HG03469 (cell line): Measurements from ENCODE around the gene DIPK1A.
"Not testable (repeated sequence)": the region's sequence is repeated elsewhere in the genome, so short reads cannot be mapped to it uniquely, and the experiment has no call there.

Experiments used
- ATAC-seq: cut with Tn5 transposase; IDR thresholded peaks from one replicate; pipeline ENCODE4 v1.9.1; 2021; ENCODE audit warnings: mild to moderate bottlenecking, moderate library complexity, moderate number of reproducible peaks; ENCODE audit not compliant: unreplicated experiment

Gene DIPK1A

DNA sequence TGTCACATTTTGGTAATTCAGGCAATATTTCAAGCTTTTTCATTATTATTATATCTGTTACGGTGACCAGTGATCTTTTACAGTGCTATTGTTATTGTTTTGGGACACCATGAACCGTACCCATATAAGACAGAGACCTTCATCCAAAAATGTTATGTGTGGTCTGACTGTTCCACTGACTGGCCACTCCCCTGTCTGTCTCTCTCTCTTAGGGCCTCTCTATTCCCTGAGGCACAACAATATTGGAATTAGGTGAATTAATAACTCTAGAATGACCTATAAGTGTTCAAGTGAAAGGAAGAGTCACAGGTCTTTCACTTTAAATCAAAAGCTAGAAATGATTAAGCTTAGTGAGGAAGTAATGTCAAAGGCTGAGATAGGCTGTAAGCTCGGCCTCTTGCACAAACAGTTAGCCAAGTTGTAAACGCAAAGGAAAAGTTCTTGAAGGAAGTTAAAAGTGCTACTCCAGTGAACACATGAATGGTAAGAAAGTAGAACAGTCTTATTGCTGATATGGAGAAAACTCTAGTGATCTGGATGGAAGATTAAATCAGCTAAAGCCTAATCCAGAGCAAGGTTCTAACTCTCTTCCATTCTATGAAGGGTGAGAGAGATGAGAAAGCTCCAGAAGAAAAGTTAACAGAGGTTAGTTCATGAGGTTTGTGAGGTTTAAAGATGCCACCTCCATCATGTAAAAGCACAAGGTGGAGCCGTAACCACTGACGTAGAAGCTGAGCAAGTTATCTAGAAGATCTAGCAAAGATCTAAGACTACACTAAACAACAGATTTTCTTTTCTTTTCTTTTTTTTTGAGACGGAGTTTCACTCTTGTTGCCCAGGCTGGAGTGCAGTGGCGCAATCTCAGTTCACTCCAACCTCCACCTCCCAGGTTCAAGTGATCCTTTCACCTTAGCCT, 19.7 kb upstream of the DIPK1A start:
- ATAC-seq = peak; percentile 37

DNA sequence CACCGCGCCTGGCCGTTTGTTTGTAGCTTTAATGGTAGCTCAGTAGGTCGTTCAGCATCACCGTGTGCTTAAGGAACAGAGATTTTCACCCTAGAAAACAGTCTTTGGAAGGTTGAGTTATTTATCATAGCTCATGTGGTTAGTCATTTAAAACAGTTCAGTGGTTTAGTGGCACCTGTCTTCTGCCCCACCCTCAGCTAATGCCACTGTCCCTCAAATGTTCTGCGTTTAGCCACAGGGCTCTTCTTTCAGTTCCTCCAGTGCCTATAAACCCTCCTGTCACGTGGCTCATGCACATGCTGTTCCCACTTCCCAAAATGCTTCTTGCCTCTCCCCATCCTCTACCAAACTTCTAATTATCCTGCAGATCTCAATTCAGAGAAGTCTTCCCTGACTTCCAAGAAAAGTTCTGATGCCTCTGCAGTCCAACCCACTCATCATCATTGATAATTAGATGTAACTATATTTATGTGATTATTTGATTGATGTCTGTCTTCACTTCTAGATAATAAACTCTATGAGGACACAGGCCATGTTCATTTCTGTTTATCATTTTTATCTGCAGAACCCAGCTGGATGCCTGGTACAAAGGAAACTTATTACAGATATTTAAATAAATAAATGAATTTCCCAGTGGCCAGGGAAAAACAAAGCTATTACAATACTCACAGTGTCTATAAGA, 14.4 kb upstream of the DIPK1A start:
- ATAC-seq = peak; percentile 62

DNA sequence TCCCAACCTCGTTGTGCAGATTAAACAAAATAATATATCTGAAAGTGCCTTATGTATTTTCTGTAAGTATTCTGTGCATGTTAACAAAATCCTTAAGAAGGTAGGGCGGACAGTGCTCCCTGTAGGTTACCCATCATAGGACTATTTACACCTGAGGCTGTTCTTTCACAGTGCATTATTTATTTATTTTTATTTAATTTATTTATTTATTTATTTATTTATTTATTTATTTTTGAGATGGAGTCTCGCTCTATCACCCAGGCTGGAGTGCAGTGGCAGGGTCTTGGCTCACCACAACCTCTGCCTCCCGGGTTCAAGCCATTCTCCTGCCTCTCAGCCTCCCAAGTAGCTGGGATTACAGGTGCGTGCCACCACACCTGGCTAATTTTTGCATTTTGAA, 12.8 kb upstream of the DIPK1A start:
- ATAC-seq = not testable (repeated sequence)

DNA sequence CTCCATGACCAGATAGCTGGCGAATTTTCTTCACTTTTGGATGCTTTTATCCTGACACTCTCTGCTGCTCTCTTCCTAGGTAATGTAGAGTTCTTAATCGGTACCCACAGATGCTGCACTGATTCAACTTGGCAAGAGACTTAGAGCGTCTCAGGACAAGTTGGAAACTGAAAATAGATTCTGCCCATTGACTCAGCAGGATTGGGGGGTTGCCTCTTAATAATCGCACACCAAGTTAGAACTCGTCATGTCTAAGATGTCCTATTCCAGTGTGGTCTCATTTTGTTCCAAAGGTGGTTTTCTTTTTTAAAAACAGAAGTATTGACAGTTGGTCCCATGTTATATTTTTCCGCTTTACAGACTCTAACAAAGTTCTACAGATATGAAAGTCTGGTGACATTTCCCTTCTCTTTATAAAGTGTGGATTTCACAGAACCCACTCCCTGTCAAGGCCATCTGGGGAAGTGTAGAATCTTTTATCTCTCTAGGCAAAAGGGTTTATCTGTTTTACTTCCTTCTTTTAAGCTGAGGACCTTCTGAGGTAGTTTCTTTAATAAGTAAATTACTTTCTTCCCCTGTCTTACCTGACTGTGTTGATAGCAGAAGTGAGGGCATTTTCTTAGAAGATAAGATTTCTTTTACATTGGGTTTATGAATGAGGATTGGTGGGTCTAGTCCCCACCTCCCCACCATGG, 12.1 kb upstream of the DIPK1A start:
- no peak for ATAC-seq

DNA sequence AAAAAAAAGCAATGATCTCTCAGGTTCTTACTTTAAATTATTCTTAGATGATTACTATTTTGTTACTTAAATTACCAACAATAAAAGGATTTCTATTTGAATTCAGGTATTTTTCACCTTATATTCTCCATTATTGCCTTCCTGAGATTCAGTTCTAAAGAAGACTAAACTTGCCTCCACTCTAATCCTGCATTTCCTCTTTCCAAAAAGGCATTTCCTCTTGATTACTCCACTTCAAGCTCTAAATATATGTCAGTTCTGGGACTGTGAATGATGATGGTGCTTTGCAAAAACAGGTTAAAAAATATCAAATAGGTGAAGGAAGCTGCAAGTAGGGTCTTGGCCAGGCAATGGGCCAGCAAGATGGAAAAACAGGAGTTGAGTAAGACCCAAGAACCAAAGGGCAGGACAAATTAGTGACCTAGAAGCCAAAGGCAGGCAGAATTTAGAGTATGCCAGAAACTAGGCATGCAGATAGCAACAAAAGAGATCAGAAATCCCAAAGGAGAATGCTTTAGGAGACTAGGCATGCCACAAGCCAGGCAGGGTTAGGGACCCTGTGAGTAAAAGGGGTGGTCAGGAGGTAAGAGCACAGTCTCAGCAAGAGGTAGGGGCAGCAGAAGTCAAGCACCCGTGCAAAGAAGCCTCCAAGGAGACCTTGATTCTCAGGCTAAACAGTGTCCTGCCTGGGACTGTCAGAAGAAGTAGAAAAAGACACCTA, 11.3 kb upstream of the DIPK1A start:
- no peak for ATAC-seq

DNA sequence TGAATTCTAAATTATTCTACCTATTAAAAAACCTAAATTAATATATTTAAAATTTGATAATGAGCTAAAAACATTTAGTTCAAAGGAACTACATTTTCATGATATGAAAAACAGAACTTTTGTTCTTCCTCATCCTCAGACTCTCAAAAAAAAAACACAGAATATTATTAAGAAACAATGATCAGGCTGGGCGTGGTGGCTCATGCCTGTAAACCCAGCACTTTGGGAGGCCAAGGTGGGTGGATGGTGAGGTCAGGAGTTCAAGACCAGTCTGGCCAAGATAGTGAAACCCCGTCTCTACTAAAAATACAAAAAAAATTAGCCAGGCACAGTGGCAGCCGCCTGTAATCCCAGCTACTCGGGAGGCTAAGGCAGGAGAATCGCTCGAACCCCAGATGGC, 10.7 kb upstream of the DIPK1A start:
- not testable (repeated sequence) for ATAC-seq

DNA sequence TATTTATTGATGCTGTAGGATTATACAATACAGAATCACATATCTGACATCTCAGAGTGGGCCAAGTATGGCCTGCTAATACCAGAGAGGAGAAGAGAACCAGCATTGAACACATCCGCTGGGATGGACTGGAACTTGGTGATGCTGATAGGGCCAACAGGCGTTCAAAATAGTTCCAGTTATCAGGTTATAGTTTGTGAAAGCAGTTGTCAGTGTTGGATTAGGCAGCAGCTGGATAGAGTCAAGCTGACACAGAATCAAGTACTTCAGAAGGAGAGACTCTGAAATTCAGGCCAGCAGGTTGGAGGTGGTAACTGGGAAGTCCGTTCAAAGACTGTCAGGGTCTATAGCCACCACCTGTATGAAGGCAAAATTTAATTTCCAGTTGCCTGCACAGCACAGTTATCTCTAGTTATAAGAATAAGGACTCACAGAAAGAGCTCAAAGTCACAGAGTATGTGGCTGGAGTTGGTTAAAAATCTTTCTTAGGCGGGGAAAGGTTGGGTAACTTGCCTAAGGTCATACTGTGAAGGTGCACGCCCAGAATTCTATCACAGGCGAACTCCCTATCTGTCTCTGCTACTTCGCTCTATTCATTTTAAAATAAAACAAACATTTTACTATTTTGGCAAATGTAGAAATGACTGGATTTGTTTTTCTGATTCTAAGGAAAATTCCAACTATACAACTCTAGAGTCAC, 9.9 kb upstream of the DIPK1A start:
- no peak for ATAC-seq

DNA sequence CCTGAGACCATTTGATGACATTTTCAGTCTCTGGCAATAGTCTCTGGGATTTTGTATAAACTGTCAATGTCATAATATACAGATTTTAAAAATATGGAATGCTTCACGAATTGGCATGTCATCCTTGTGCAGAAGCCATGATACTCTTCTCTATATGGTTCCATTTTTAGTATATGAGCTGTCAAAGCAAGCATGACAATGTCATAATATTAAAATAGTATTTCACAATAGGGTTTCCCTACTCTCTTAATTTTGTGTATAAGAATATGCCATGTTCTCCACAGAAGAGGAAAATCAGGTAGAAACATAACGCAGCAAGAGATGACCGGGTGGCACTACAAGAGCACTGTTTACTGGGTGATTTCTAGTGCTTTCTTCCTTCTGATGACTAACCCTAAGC, 8.3 kb upstream of the DIPK1A start:
- ATAC-seq = no peak

DNA sequence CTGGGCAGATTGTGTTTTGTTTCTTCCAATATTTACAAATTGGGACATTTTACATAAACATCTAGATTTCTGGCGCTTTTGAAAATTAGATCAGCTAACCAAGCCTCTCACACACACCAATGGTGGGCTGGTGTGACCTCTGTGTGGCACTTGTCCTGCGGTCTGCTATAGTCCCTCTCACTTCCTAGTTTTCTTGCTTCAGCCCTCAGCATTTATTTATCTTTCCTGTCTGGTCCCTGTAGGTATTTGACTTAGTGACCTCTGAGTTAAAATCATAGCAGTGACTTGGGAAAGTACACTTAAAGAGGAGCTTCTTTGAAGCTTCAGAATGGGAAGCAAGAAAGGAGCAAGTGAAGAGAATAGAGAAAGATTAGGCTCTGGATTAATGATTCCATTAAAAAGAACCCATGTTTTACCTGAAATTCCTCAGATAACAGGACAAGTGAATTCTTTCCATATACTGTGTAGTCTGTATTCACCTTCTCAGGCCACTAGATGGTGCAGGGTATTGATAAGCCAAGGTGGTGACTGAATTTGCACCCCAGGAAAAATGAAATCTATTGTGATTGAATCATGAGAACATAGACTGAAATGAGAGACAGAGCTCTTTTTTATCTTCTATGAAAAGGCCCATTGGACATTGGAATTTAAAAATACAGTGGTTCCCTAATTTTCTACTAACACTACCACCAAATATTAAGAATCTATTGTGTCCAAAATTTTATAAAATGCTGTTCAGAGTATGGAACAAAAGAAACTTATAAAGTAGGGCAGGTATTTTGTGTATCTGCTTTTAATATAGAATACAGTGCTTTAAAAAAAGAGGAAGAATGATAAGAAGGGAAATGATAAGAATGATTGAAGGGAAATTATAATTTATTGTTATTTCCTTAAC, 7.1 kb upstream of the DIPK1A start:
- ATAC-seq = peak; percentile 64

DNA sequence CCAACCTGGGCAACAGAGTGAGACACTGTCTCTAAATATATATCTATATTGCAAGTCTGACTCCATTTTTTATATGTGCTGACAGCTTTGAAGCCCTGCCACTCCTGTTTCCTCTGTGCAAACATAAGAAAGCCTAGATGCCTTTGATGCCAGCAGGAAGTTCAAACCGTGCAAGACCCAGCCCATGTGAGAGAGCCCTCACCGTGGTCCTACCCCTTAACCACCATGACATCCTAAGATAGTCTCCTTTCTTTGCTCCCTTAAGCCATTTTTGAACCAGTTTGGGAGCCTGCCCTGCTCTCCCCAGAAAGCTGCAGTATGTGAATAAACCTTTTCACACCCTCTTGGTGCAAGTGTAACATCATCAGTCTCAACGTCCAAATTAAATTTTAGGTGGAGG, 3.7 kb upstream of the DIPK1A start:
- no peak for ATAC-seq

DNA sequence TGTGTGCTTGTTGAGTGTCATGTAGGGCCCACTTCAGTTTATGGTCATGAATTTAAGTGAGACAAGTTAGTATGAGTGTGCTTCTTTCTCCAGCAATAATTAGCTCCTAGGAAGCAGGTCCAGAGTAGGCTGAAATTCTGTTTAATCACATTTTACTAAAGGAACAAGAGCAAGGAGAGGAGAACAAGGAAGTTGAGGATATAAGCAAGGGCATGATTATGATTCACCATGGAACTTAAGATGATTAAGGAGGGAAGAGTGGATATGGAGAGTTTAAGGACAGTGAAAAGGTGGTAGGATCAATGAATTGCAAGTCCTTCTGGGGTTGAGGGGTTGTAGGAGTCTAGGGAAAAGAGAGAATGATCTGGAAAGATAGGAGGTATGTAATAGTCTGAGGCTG, 3.1 kb upstream of the DIPK1A start:
- no peak for ATAC-seq

DNA sequence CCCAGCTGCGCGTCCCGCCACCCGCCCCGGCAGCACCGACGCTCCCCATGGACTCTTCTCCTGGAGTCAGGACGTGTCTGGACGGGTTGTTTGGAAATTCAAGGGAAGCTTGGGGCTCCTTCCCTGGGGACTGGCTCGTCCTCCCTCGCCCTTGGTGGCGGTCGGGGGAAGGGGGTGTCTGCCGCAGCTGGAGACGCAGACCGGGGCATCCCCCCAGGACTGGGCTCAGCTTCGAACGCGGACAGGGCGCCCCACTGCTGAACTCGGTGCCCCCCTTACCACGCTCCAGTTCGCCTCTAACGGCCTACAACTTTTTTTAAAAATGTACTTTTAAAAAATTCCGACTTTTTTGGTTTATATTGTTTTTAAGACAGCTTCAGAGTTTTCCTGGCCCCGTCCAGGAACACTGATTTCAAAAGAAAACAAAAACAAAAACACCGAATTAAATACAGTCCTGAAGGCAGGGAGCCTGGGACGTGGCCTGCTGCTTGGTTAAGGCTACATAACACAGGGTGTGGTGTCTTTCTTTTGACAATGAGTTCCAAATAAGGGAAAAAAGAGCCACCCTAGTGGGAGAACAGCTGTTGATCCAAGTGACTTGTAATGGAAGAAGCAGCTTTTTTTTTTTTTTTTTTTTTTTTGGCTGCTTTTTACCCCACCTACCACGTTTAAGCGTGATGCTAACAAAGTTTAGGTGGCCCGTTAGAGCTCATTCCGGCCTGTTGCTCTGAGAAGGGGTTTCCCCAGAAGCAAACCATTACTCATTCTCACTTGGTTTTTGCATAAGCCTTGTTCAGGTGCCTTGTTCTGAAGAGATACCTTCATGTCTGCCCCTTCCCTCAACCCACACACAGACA, 862 bp upstream of the DIPK1A start:
- peak; percentile 70 for ATAC-seq

DNA sequence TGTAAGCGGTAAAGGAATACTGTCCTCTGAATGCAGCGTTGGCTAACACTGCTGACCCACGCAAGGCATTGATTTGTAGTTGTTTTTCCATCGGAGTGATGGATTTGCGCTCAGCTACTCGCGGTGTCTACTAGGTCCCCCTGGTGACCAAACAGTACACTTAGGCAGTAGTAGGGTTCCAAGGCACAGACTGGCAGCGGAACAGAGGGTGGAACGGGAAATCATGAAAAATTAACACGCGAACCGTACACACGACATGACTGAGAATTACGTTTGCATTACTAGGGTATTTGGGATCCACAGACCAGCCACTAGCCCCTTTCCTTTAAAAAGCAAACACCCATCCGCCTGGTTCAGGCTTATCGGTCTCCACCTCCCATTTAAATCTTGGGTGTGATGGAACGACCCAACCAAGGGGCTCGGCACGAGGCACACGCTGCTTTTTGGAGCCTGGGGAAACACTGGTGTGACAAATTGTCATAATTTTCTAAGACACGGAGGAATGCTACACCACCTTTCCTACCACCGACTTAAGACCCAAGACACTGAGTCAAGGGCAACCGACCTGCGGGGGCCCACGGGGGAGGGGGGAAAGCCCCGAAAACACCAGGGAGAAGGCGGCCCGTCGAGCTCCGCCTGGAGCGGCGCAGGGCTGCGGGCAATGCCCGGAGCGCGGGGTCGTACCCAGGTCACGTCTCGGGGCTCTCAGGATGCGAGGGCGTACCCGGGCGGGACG, 699 bp downstream of the DIPK1A start:
- peak; percentile 24 for ATAC-seq

DNA sequence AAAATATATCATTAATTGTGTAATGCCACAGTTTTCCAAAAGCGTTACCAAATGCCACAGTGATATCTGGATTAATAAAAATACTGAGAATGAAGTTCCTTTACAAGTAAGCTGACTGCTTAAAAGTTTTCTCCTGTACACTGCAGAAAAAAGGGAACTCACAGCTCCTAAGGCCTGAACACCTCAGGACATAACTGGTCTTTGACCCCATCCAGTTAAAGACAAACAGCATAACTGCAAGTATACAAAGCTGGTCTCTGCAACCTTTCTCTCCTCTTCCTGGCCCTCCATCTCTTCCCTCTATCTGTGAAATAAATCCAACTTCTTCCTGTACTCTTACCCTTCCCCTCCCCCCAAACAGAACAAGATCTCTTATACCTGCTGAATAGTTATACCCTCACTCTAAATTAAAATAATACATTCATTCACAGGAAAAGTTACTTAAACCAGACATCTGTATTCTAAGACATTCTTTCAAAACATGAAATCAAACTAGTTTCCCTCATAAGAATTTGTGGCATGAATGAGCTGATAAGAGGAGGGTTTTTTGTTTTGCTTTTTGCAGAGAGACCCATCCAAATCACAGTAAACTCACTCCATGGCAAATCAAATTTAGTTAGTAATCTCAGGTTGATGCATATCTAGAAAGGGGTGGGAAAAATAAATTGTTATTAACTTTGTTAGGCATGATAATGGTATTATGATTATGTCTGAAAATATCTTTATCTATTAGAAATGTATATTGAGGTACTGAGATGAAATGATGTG, 2.9 kb downstream of the DIPK1A start:
- ATAC-seq = no peak

DNA sequence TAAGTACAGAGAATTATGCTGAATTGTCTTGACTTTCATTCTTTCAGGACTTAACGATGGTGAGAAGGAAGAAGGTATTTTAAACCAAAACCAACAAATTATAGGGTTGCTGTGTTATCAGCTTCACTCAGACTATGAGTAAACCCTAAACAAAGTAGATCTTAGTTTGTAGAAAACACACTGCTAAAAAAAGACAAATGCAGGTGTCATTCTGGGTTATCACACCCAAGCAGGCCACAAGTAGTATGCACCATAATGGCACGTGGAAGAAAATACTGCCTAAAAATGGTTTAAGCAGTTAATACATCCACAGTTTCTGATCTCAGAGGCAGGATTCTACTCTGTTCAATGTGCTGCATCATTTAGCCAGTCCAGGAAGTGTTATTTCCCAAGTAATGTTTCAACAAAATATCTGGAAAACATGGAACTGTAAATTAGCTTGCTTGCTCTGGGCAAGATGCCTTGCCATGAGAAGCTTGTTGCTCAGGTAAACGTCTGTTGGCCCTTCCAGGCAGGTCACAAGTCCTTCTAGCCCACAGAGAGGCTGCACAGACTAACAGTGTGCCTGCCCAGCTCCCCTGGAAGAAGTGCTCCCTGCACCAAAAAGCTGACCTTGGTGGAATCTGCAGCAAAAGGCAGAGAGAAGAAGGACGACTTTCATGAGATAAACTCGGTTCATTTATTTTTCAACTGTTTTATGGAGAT, 4.1 kb downstream of the DIPK1A start:
- ATAC-seq = peak; percentile 22

DNA sequence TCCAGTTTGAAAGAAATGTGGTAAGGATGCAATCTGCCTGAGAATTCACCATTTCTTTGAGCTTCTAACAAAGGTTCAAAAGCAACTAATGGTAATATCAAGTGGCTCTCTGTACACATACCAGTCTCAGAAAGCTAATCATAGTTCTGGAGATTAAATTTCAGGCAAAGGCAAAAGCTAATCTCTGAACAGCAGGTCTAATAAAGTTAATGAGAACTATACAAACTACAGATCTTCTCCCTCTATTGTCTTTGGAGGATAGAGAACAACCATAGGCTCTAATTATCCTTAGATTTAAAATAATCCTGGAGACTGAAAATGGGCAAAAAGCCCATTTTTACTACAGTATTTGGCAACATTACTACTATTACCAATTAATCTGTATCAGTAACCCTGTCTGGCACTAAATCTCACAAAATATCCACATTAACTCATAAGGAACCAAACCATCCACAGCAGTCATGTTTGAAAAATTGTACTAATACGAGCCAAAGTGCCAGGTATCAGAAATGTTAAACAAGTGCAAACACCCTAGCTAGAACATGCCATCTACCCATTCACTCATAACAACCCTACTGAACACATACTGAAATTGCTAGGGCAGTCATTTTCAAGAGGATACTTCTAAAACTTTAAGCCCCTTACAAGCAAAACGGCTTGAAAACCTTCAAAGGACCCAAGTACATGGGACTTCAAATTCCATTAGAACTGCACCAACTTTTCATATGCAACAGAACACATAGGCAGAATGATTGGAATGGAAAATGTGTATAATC, 4.8 kb downstream of the DIPK1A start:
- ATAC-seq = no peak
